Type B pancreatic cell (in vitro differentiated cells): ENCODE results near the gene SLC8A1. TPM values are rescaled to one million over a fixed set of nuclear protein-coding genes. Genes with fewer than 3 reads are reported as not detected.

ENCODE experiments used
- DNase-seq: peaks from one replicate; pipeline ENCODE4 v3.0.0; 2021; ENCODE audit warnings: mixed read lengths; ENCODE audit not compliant: unreplicated experiment; ENCODE audit errors: extremely low spot score
- H3K27ac Mint-ChIP-seq: 2 replicates; pipeline ENCODE4 v1.8.0; 2021; ENCODE audit warnings: mild to moderate bottlenecking, mixed read lengths
- H3K27me3 Mint-ChIP-seq: 2 replicates; pipeline ENCODE4 v1.8.0; 2021; ENCODE audit warnings: mixed read lengths
- H3K36me3 Mint-ChIP-seq: 2 replicates; pipeline ENCODE4 v1.8.0; 2021; ENCODE audit warnings: mixed read lengths
- H3K4me1 Mint-ChIP-seq: one replicate; pipeline ENCODE4 v1.8.0; 2021; ENCODE audit warnings: mixed read lengths; ENCODE audit not compliant: unreplicated experiment
- H3K4me3 Mint-ChIP-seq: 2 replicates; pipeline ENCODE4 v1.8.0; 2021; ENCODE audit warnings: mild to moderate bottlenecking, mixed read lengths
- H3K9me3 Mint-ChIP-seq: 2 replicates; pipeline ENCODE4 v1.8.0; 2021; ENCODE audit warnings: mixed read lengths
- CTCF ChIP-seq: fragments of 200-600 bp; sonication (generic); conservative IDR thresholded peaks from 2 replicates; pipeline ENCODE4 v1.5.0; 2021; ENCODE audit warnings: antibody characterized with exemption, mild to moderate bottlenecking
- total RNA-seq: library from RNA; stranded (reverse); gene quantifications from 2 replicates; pipeline ENCODE4 v1.2.1, GENCODE V29; 2021; ENCODE audit warnings: low replicate concordance

SLC8A1 gene
- total RNA-seq, 1 donor from 2014 or later, result 42.1 TPM

DNA sequence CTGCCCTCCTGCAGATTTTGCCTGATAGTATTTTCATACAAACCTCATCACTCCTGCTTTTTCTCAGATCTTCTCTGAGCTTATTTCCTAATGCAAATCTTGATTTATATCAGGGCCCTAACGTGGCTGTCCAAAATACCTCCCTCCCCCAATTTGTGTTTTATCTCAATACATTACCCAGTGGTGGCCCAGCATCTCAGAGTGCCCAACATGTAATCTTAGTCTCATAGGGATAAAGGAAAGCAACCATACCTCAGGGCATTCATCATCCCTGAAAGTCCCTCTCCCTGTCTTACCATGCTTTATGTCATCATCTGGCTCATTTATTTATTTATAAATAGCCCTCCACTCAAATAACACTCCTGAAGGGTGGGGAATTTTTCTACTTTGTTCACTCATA lies 135.3 kb downstream of the SLC8A1 start:
- H3K4me1 Mint-ChIP-seq, result peaks cover 21% of the 10 kb centered on the region
- no peaks in the 10 kb centered on the region for H3K36me3 Mint-ChIP-seq
- no peak for TF ChIP-seq CTCF
- no peak for DNase-seq
- no peak overlapping the region for H3K27ac Mint-ChIP-seq
- no peak overlapping the region for H3K4me3 Mint-ChIP-seq
- H3K27me3 Mint-ChIP-seq, result no peaks in the 10 kb centered on the region
- H3K9me3 Mint-ChIP-seq, result no peaks in the 10 kb centered on the region

- no peak for DNase-seq
- no peaks in the 10 kb centered on the region for H3K27me3 Mint-ChIP-seq
- H3K27ac Mint-ChIP-seq, result no peak overlapping the region
- no peak for TF ChIP-seq CTCF
- H3K4me1 Mint-ChIP-seq, result peaks cover 21% of the 10 kb centered on the region
- H3K9me3 Mint-ChIP-seq, result no peaks in the 10 kb centered on the region
- no peaks in the 10 kb centered on the region for H3K36me3 Mint-ChIP-seq
- no peak overlapping the region for H3K4me3 Mint-ChIP-seq
Measured at GRCh38 chr2:40315683-40316082, 136.2 kb downstream of the SLC8A1 start.

GRCh38 chr2:40311026-40311425 lies 140.9 kb downstream of the SLC8A1 start:
- no peak for DNase-seq
- H3K4me1 Mint-ChIP-seq, result peaks cover 4% of the 10 kb centered on the region
- no peak overlapping the region for H3K27ac Mint-ChIP-seq
- no peak overlapping the region for H3K4me3 Mint-ChIP-seq
- H3K36me3 Mint-ChIP-seq, result peaks cover 4% of the 10 kb centered on the region
- no peak for TF ChIP-seq CTCF
- H3K27me3 Mint-ChIP-seq, result no peaks in the 10 kb centered on the region
- no peaks in the 10 kb centered on the region for H3K9me3 Mint-ChIP-seq

- Mint-ChIP-seq H3K36me3 (peaks cover 4% of the 10 kb centered on the region), H3K9me3 (no peaks in the 10 kb centered on the region), H3K4me3 (no peak overlapping the region), H3K27me3 (no peaks in the 10 kb centered on the region), H3K4me1 (peaks cover 4% of the 10 kb centered on the region), H3K27ac (no peak overlapping the region)
- no peak for DNase-seq
- TF ChIP-seq CTCF, result no peak
Measured at GRCh38 chr2:40310303-40310702, 141.6 kb downstream of the SLC8A1 start.

GRCh38 chr2:40304340-40304739 lies 147.6 kb downstream of the SLC8A1 start:
- DNase-seq, result no peak
- no peaks in the 10 kb centered on the region for H3K9me3 Mint-ChIP-seq
- no peaks in the 10 kb centered on the region for H3K4me1 Mint-ChIP-seq
- peaks cover 4% of the 10 kb centered on the region for H3K36me3 Mint-ChIP-seq
- no peak overlapping the region for H3K27ac Mint-ChIP-seq
- TF ChIP-seq CTCF, result no peak
- H3K27me3 Mint-ChIP-seq, result no peaks in the 10 kb centered on the region
- H3K4me3 Mint-ChIP-seq, result no peak overlapping the region

DNA sequence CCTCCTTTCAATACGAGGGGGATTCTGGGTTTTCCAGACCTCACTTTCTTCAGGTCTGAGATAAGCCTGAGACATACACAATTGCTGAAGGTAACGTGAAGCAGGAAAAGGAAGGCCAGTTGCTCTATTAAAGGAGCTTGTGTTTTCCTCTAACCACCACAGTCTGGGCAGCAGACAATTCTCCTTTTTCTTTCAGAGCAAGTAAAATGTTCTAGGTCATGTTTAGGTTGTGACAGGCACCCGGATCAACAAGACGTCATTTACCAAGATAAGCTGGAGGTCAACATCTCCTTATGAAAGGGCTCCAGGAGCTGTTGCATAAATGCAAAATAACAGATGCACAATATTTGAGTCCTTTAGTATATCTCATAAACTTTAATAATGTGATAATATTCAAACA lies 148.1 kb downstream of the SLC8A1 start:
- TF ChIP-seq CTCF, result no peak
- no peaks in the 10 kb centered on the region for H3K27me3 Mint-ChIP-seq
- no peak overlapping the region for H3K27ac Mint-ChIP-seq
- peaks cover 4% of the 10 kb centered on the region for H3K36me3 Mint-ChIP-seq
- H3K9me3 Mint-ChIP-seq, result no peaks in the 10 kb centered on the region
- DNase-seq, result no peak
- H3K4me1 Mint-ChIP-seq, result no peaks in the 10 kb centered on the region
- no peak overlapping the region for H3K4me3 Mint-ChIP-seq
